Suprapubic skin (tissue), 4 donors: ENCODE measurements around the gene COL18A1.
A peak's percentile ranks its signal among the peaks of the same experiment; 100 is the strongest.

Source experiments
- CTCF ChIP-seq, 2 donors: fragments of 200-600 bp in 1 of 2; fragments of 450-650 bp in 1 of 2; sonication (generic) in 1 of 2; IDR thresholded peaks; one replicate each; pipeline ENCODE4 v1.5.1; 2016 to 2019; ENCODE audit warnings: antibody characterized with exemption in 2 of 2, mild to moderate bottlenecking in 1 of 2, moderate library complexity in 1 of 2
- POLR2A ChIP-seq, 2 donors: fragments of 450-650 bp; IDR thresholded peaks; one replicate each; pipeline ENCODE4 v1.6.1; 2017; ENCODE audit warnings: antibody characterized with exemption in 2 of 2, mild to moderate bottlenecking in 2 of 2, moderate library complexity in 2 of 2
- POLR2AphosphoS5 ChIP-seq, 3 donors: sonication (generic); formaldehyde crosslinking; IDR thresholded peaks; one replicate each; pipeline ENCODE4 v1.6.1; 2017; ENCODE audit warnings: antibody characterized with exemption in 3 of 3

GRCh38 chr21:45386728-45387371, 18.1 kb upstream of the COL18A1 start:
- TF ChIP-seq CTCF (IDR thresholded peaks at IDR 0.05) (peak in 1 of 2 donors; percentile 27), POLR2AphosphoS5 (IDR thresholded peaks at IDR 0.05) (no peak), POLR2A (IDR thresholded peaks at IDR 0.05) (no peak)
